SK-N-SH (cell line): ENCODE measurements around the gene SP4.

Experiments
- CHD2 ChIP-seq: fragments of 150-350 bp; IDR thresholded peaks from 2 replicates; pipeline ENCODE4 v1.6.1; 2018; ENCODE audit warnings: low read length; ENCODE audit not compliant: partially characterized antibody
- CTCF ChIP-seq: fragments of 200-600 bp; sonication (generic); IDR thresholded peaks from 2 replicates; pipeline ENCODE4 v1.6.1; 2017; ENCODE audit warnings: antibody characterized with exemption, mild to moderate bottlenecking, moderate library complexity
- POLR2AphosphoS5 ChIP-seq: IDR thresholded peaks from 2 replicates; pipeline ENCODE4 v1.6.1; 2012; ENCODE audit warnings: low read depth, low read length
- REST ChIP-seq: IDR thresholded peaks from 2 replicates; pipeline ENCODE4 v1.6.1; 2012; ENCODE audit warnings: mild to moderate bottlenecking, low read depth, low read length, moderate library complexity
- SIN3A ChIP-seq: IDR thresholded peaks from 2 replicates; pipeline ENCODE4 v1.6.1; 2012; ENCODE audit warnings: low read depth, mild to moderate bottlenecking, low read length, moderate library complexity, borderline replicate concordance
- SMC3 ChIP-seq: IDR thresholded peaks from 2 replicates; pipeline ENCODE4 v1.6.1; 2012; ENCODE audit warnings: low read depth, low read length, improper control_type of control experiment
- TAF1 ChIP-seq: IDR thresholded peaks from 2 replicates; pipeline ENCODE4 v1.6.1; 2012; ENCODE audit warnings: low read depth, mild to moderate bottlenecking, low read length, moderate library complexity, borderline replicate concordance

GRCh38 chr7:21450076-21450475, 22.2 kb downstream of the SP4 start:
- TF ChIP-seq CTCF: no peak
- no peak for TF ChIP-seq SIN3A
- TF ChIP-seq TAF1: no peak
- TF ChIP-seq REST: no peak
- TF ChIP-seq POLR2AphosphoS5: no peak
- no peak for TF ChIP-seq SMC3
- TF ChIP-seq CHD2: no peak
